ENCODE measurements around the gene PLCXD3. TPM values are rescaled to one million over a fixed set of nuclear protein-coding genes. Genes with fewer than 3 reads are reported as not detected.

Gene PLCXD3
- total and polyA plus RNA-seq, 10 of the 15 experiments (the other 5 are each of a cell fraction or from before 2014, with no cell fraction given): not detected

GRCh38 chr5:41406936-41407335 lies 103.5 kb downstream of the PLCXD3 start:
- TF ChIP-seq KDM1A (IDR thresholded peaks at IDR 0.05; ENCODE audit: borderline replicate concordance): no peak
- no peak for TF ChIP-seq SMAD1 (IDR thresholded peaks at IDR 0.05; ENCODE audit: low read depth, partially characterized antibody)
- TF ChIP-seq, protein P1, sequence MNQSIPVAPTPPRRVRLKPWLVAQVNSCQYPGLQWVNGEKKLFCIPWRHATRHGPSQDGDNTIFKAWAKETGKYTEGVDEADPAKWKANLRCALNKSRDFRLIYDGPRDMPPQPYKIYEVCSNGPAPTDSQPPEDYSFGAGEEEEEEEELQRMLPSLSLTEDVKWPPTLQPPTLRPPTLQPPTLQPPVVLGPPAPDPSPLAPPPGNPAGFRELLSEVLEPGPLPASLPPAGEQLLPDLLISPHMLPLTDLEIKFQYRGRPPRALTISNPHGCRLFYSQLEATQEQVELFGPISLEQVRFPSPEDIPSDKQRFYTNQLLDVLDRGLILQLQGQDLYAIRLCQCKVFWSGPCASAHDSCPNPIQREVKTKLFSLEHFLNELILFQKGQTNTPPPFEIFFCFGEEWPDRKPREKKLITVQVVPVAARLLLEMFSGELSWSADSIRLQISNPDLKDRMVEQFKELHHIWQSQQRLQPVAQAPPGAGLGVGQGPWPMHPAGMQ (IDR thresholded peaks at IDR 0.05; ENCODE audit: borderline replicate concordance): no peak
- no peak for TF ChIP-seq ZBED1 (IDR thresholded peaks at IDR 0.05; ENCODE audit: borderline replicate concordance)
- no peak for TF ChIP-seq RAD21 (IDR thresholded peaks at IDR 0.05; ENCODE audit: insufficient read depth, low read depth, low read length)
- TF ChIP-seq JUND (IDR thresholded peaks at IDR 0.05; ENCODE audit: low read depth, low read length): no peak
- RAD21 ChIA-PET (ENCODE audit: unreplicated experiment): no interaction called here
- Histone ChIP-seq H3K4me1 (ENCODE audit: control insufficient read depth, insufficient read depth, low read length) (no peaks in the 10 kb centered on the region), H3K27me3 (replicated peaks in 1 of 2; ENCODE audit: control insufficient read depth in 2 of 2, insufficient read depth in 2 of 2, low read length in 1 of 2) (no peaks in the 10 kb centered on the region), H2AFZ (ENCODE audit: control insufficient read depth, low read depth, low read length) (no peak overlapping the region), H3K9me3 (replicated peaks; ENCODE audit: control insufficient read depth, insufficient read depth, low read length) (no peaks in the 10 kb centered on the region), H3K27ac (ENCODE audit: control insufficient read depth, insufficient read depth) (no peak overlapping the region), H3K4me3 (no peak overlapping the region), H3K9ac (ENCODE audit: control insufficient read depth, insufficient read depth, low read length) (no peak overlapping the region), H3K4me2 (ENCODE audit: control insufficient read depth, insufficient read depth) (no peak overlapping the region), H3K36me3 (ENCODE audit: control insufficient read depth in 2 of 2, insufficient read depth in 2 of 2, low read length in 1 of 2) (no peaks in the 10 kb centered on the region), H3K79me2 (ENCODE audit: control insufficient read depth, insufficient read depth, low read length) (no peaks in the 10 kb centered on the region), H4K20me1 (ENCODE audit: control insufficient read depth, insufficient read depth) (no peaks in the 10 kb centered on the region)
- POLR2A ChIA-PET: no interaction called here
- no peak for FAIRE-seq
- BruUV-seq (replicated peaks): no TSS peak
- CTCF ChIA-PET: no interaction called here
- SMC1A ChIA-PET (ENCODE audit: uncharacterized antibody, unreplicated experiment): no interaction called here
- ATAC-seq: no peak
- intact Hi-C loops (cut with micrococcal nuclease; ENCODE audit: unreplicated experiment): no loop called here
- no peak for DNase-seq (ENCODE audit: low read depth, low spot score)
- in situ Hi-C loops (cut with MboI): no loop called here
- WGBS (ENCODE audit: insufficient coverage, insufficient replicate concordance, low lambda C conversion rate, missing lambda C conversion rate): 0% methylated on average over 1 of the region's 1 CpG

- ChIA-PET POLR2A (no interaction called here), RAD21 (ENCODE audit: unreplicated experiment) (no interaction called here), SMC1A (ENCODE audit: uncharacterized antibody, unreplicated experiment) (no interaction called here), CTCF (no interaction called here)
- ATAC-seq (no peak), FAIRE-seq (no peak), DNase-seq (ENCODE audit: low read depth, low spot score) (no peak)
- no peaks in the 10 kb centered on the region for H3K79me2 ChIP-seq (ENCODE audit: control insufficient read depth, insufficient read depth, low read length)
- H3K9ac ChIP-seq (ENCODE audit: control insufficient read depth, insufficient read depth, low read length): no peak overlapping the region
- BruUV-seq (replicated peaks): no TSS peak
- H3K4me3 ChIP-seq: no peak overlapping the region
- no peaks in the 10 kb centered on the region for H3K27me3 ChIP-seq (replicated peaks in 1 of 2; ENCODE audit: control insufficient read depth in 2 of 2, insufficient read depth in 2 of 2, low read length in 1 of 2)
- intact Hi-C loops (cut with micrococcal nuclease; ENCODE audit: unreplicated experiment): no loop called here
- H3K4me1 ChIP-seq (ENCODE audit: control insufficient read depth, insufficient read depth, low read length): no peaks in the 10 kb centered on the region
- H3K27ac ChIP-seq (ENCODE audit: control insufficient read depth, insufficient read depth): no peak overlapping the region
- no peaks in the 10 kb centered on the region for H4K20me1 ChIP-seq (ENCODE audit: control insufficient read depth, insufficient read depth)
- no peak overlapping the region for H2AFZ ChIP-seq (ENCODE audit: control insufficient read depth, low read depth, low read length)
- 28% methylated on average over 1 of the region's 1 CpG for WGBS (ENCODE audit: insufficient coverage, insufficient replicate concordance, low lambda C conversion rate, missing lambda C conversion rate)
- H3K9me3 ChIP-seq (replicated peaks; ENCODE audit: control insufficient read depth, insufficient read depth, low read length): no peaks in the 10 kb centered on the region
- no peak overlapping the region for H3K4me2 ChIP-seq (ENCODE audit: control insufficient read depth, insufficient read depth)
- in situ Hi-C loops (cut with MboI): no loop called here
- H3K36me3 ChIP-seq (ENCODE audit: control insufficient read depth in 2 of 2, insufficient read depth in 2 of 2, low read length in 1 of 2): no peaks in the 10 kb centered on the region
- no peak for TF ChIP-seq POLR2A (IDR thresholded peaks at IDR 0.05; ENCODE audit: low read depth, low read length)
- TF ChIP-seq KDM1A (IDR thresholded peaks at IDR 0.05; ENCODE audit: borderline replicate concordance): no peak
- TF ChIP-seq, protein P2, sequence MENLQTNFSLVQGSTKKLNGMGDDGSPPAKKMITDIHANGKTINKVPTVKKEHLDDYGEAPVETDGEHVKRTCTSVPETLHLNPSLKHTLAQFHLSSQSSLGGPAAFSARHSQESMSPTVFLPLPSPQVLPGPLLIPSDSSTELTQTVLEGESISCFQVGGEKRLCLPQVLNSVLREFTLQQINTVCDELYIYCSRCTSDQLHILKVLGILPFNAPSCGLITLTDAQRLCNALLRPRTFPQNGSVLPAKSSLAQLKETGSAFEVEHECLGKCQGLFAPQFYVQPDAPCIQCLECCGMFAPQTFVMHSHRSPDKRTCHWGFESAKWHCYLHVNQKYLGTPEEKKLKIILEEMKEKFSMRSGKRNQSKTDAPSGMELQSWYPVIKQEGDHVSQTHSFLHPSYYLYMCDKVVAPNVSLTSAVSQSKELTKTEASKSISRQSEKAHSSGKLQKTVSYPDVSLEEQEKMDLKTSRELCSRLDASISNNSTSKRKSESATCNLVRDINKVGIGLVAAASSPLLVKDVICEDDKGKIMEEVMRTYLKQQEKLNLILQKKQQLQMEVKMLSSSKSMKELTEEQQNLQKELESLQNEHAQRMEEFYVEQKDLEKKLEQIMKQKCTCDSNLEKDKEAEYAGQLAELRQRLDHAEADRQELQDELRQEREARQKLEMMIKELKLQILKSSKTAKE (IDR thresholded peaks at IDR 0.05; ENCODE audit: low read depth, poor library complexity, severe bottlenecking): no peak
- TF ChIP-seq, protein P3, sequence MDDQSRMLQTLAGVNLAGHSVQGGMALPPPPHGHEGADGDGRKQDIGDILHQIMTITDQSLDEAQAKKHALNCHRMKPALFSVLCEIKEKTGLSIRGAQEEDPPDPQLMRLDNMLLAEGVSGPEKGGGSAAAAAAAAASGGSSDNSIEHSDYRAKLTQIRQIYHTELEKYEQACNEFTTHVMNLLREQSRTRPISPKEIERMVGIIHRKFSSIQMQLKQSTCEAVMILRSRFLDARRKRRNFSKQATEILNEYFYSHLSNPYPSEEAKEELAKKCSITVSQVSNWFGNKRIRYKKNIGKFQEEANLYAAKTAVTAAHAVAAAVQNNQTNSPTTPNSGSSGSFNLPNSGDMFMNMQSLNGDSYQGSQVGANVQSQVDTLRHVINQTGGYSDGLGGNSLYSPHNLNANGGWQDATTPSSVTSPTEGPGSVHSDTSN (IDR thresholded peaks at IDR 0.05; ENCODE audit: insufficient replicate concordance, low read depth, low read length): no peak
- no peak for TF ChIP-seq SRF (IDR thresholded peaks at IDR 0.05; ENCODE audit: low read depth in 2 of 2, low read length in 2 of 2)
- no peak for TF ChIP-seq YY1 (IDR thresholded peaks at IDR 0.05; ENCODE audit: low read depth, low read length)
- TF ChIP-seq ATF7 (IDR thresholded peaks at IDR 0.05; ENCODE audit: low read depth): no peak
- TF ChIP-seq KLF5 (IDR thresholded peaks at IDR 0.05; ENCODE audit: partially characterized antibody): no peak
- no peak for TF ChIP-seq CREB1 (IDR thresholded peaks at IDR 0.05; ENCODE audit: low read depth)
- TF ChIP-seq EZH2 (IDR thresholded peaks at IDR 0.05; ENCODE audit: borderline replicate concordance, control insufficient read depth, low read depth, low read length): no peak
Observed at GRCh38 chr5:41406424-41406823, 104.0 kb downstream of the PLCXD3 start.
